Right lobe of liver (tissue), 4 donors: ENCODE data around the gene BCDIN3D.

Experiments
- POLR2A ChIP-seq: fragments of 450-650 bp; IDR thresholded peaks from one replicate; pipeline ENCODE4 v1.6.1; 2017; ENCODE audit warnings: antibody characterized with exemption, mild to moderate bottlenecking
- TF ChIP-seq, protein P1 (sequence below), 4 donors: fragments of 200-600 bp in 3 of 4; fragments of 450-650 bp in 1 of 4; IDR thresholded peaks; one replicate each; pipeline versions ENCODE4 v1.5.1 to v1.8.0; 2016 to 2022; ENCODE audit warnings: antibody characterized with exemption in 4 of 4, mild to moderate bottlenecking in 2 of 4
- donor health status: DM: no; HTN: no; CAD: no.
- donor health status: DM: no; HTN: no; CAD: no.
- donor health status: DM: no; HTN: yes; CAD: no.

DNA sequence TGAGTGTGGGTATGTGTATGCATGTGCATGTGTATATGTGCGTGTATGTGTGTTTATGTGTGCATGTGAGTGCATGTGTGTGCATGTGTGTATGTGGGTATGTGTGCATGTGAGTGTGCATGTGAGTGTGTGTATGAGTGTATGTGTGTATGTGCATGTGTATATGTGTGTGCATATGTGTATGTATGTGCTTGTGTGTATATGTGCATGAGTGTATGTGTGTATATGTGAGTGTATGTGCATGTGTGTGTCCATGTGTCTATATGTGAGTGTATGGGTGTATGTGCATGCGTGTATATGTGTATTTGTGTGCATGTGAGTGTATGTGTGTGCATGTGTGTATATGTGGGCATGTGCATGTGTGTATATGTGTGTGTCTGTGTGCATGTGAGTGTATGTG is 35.1 kb upstream of the BCDIN3D start:
- TF ChIP-seq, protein P1, sequence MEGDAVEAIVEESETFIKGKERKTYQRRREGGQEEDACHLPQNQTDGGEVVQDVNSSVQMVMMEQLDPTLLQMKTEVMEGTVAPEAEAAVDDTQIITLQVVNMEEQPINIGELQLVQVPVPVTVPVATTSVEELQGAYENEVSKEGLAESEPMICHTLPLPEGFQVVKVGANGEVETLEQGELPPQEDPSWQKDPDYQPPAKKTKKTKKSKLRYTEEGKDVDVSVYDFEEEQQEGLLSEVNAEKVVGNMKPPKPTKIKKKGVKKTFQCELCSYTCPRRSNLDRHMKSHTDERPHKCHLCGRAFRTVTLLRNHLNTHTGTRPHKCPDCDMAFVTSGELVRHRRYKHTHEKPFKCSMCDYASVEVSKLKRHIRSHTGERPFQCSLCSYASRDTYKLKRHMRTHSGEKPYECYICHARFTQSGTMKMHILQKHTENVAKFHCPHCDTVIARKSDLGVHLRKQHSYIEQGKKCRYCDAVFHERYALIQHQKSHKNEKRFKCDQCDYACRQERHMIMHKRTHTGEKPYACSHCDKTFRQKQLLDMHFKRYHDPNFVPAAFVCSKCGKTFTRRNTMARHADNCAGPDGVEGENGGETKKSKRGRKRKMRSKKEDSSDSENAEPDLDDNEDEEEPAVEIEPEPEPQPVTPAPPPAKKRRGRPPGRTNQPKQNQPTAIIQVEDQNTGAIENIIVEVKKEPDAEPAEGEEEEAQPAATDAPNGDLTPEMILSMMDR (IDR thresholded peaks at IDR 0.05): no peak
- no peak for TF ChIP-seq POLR2A
